Uterus (tissue), 2 donors: Measurements from ENCODE around the gene B9D2.

ENCODE experiments used
- POLR2A ChIP-seq, 2 donors: fragments of 450-650 bp; IDR thresholded peaks; one replicate each; pipeline ENCODE4 v1.6.1; 2016; ENCODE audit warnings: antibody characterized with exemption in 2 of 2, mild to moderate bottlenecking in 1 of 2, moderate library complexity in 1 of 2
- TF ChIP-seq, protein P1 (sequence below), 4 experiments: fragments of 200-600 bp in 2 of 4; fragments of 450-650 bp in 2 of 4; sonication (generic) in 2 of 4; IDR thresholded peaks; one replicate each; pipeline ENCODE4 v1.5.1; 2016 to 2019; ENCODE audit warnings: antibody characterized with exemption in 4 of 4, mild to moderate bottlenecking in 2 of 4, moderate library complexity in 1 of 4

DNA sequence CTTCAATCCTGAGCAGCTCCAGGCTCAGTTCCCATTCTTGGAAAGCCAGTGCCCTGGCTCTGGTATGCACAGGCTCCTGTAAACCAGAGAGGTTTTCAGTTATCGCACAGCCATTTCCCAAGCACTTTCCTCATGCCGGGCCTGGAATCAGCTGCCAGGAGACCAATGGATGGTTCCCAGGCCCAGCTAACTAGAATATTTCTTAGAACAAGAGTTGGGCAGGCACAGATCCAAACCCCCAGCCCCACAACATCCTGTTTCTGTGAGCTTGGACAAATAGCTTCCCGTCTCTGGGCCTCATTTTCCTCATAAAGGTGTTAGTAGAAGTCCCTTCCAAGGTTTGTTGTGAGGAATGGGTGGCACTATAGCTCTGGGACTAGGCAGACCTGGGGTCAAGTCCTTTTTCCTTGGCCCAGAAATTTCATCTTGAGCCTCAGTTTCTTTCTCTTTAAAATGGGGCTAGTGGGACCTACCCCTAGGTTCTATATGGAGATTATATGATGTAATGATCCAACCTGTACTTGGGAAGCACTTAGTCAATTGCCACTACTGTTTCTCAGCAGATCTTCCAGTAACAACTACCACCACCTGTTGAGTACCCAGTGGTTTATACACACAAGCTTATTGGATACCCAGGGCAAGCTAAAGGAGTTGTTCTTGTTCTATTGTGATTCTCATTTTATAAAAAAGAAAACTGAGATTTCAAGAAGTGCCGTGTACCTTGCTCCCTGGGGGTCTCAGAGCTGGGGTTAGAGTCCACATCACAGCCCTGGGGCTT lies 59.1 kb downstream of the B9D2 start:
- TF ChIP-seq, protein P1, sequence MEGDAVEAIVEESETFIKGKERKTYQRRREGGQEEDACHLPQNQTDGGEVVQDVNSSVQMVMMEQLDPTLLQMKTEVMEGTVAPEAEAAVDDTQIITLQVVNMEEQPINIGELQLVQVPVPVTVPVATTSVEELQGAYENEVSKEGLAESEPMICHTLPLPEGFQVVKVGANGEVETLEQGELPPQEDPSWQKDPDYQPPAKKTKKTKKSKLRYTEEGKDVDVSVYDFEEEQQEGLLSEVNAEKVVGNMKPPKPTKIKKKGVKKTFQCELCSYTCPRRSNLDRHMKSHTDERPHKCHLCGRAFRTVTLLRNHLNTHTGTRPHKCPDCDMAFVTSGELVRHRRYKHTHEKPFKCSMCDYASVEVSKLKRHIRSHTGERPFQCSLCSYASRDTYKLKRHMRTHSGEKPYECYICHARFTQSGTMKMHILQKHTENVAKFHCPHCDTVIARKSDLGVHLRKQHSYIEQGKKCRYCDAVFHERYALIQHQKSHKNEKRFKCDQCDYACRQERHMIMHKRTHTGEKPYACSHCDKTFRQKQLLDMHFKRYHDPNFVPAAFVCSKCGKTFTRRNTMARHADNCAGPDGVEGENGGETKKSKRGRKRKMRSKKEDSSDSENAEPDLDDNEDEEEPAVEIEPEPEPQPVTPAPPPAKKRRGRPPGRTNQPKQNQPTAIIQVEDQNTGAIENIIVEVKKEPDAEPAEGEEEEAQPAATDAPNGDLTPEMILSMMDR (IDR thresholded peaks at IDR 0.05): no peak
- no peak for TF ChIP-seq POLR2A (IDR thresholded peaks at IDR 0.05)
